SKM-1 treated with dmso at 0.1 percent for 144 hours (cell line): ENCODE data around the gene ERVFRD-1.
"Not testable (repeated sequence)": the region's sequence is repeated elsewhere in the genome, so short reads cannot be mapped to it uniquely, and the experiment has no call there.

Source experiments
- DNase-seq: peaks from one replicate; lab custom pipeline; 2025; ENCODE audit not compliant: unreplicated experiment; lab: John Stamatoyannopoulos, UW

The ERVFRD-1 gene

DNA sequence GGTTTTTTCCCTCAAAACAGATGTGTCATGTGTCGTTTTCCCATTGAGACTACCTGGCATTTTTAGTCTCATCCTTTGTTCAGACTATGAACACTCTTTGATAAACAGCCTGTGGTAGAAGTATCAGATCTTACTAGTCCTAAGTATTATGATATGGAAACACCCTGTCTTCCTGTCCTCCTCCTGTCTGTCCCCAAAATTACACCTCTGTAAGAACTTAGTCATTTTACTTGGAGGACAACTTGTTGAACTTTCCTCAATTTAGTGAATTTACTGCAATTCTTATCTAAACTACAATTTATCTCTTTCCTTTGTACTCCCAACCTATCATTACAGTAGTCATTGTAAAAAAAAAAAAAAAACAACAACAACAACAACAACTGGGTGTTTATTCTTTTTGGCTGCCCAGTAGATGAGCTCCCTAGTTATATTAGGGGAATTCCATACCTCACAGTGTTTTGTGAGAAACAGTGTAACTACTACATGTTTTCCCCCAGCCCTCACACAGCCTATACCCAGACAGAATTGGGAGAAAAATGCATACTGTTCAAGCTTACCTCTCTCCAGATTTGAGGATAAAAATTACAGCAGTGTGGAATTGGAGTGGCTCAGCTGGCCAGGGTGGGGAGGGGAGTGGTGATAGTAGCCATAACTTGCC lies 18.5 kb upstream of the ERVFRD-1 start:
- DNase-seq = no peak

DNA sequence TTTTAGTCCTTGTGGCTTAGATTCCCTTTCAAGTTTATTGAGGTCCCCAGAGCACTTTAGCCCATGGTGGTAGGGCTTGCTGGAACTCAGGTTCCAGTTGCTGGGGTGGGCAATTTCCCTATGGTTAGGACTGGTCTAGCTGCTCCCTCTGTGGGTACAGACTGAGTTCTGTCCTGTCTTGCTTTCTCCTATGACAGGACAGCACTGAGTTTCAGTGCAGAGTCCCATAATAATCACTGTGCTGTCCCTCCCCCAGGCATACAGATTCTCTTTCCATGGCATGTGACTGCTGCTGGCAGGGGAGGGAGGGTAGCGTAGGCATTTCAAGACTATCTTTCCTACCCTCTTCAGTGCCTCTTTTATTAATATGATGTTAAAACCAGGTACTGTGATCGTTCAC lies 17.1 kb upstream of the ERVFRD-1 start:
- DNase-seq = no peak

DNA sequence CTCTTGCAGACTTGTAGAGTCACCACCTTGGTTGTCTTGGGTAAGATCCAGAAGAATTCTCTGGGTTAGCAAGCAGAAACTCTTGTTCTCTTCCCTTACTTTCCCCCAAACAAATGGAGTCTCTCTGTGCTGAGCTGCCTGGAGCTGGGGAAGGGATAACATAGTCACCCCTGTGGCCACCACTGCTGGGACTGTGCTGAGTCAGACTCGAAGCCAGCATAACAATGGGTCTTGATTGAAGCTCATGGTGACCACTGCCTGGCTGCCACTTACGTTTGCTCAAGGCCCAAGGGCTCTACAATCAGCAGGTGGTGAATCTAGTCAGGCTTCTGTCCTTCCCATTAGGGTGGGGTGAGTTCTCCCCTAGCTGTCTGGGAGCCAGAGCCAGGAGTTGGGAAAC lies 15.4 kb upstream of the ERVFRD-1 start:
- no peak for DNase-seq

DNA sequence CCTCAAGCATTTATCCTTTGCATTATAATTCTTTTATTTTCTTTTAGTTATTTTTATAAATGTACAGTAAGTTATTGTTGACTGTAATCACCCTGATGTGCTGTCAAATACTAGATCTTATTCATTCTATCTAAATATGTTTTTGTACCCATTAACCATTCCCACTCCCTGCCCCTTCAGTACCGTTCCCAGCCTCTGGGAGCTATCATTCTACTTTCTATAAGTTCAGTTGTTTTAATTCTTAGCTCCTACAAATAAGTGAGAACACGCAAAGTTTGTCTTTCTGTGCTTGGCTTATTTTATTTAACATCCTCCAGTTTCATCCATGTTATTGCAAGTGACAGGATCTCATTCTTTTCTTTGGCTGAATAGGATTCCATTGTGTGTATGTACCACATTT lies 12.5 kb upstream of the ERVFRD-1 start:
- no peak for DNase-seq

DNA sequence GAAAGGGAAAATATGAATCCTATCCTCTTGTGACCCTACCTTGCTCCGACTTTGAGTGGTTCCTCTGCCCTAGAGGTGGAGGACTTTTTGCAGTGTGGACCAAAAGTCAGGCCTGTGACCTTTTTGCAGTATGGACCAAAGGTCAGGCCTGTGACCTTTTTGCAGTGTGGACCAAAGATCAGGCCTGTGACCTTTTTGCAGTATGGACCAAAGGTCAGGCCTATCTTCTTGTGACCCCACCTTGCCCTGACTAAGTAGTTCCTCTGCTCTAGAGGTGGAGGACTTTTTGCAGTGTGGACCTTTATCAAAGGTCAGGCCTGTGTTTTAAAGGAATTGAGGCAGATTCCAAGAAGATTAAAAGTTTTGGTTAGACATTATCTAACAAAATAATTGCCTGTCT lies 10.9 kb upstream of the ERVFRD-1 start:
- DNase-seq = no peak

DNA sequence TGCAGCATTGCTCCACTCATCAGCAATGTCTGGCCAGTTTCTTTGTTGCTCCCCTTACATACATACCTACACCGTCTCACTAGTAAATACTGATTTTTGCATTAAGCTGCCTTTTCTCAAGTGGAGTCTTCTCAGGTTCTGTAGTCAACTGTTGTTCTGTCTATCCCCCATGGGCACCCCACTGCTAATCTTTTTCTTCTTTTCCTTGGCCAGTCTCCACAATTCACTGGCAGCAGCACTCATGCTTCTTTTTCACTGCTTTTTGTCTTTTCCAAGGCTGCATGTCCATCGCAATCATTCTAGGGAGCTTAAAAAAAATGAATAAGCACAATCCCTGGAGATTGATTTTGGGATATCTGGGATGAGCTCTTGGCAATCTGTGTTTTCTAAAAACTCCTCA lies 10.3 kb upstream of the ERVFRD-1 start:
- no peak for DNase-seq

DNA sequence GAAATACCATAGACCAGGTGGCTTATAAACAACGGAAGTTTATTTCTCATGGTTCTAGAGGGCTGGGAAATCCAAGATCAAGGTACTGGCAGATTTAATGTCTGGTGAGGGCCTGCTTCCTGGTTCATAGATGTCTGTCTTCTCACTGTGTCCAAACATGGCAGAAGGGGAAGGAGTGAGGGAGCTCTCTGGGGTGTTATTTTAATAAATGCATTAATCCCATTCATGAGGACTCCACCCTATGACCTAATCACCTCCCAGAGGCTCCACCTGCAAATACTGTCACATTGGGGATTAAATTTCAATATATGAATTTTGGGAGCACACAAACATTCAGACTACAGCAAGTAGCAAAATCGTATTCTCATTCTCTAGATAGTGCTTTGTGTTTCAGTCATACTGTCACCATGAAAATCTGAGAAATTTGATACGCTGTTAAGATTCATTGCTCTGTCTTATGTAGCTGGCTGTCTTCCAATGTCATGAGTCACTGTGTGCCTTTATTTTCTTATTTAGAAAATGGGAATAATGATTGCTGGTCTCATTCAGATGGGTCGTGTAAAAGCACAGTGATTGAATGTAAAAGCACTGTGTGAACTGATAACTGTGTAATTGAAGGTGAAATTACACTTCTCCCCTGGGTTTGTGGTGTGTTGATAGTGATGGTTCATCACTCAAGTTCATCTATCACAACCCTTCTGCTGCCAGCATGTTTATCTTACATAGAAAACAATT lies 8.9 kb upstream of the ERVFRD-1 start:
- no peak for DNase-seq

DNA sequence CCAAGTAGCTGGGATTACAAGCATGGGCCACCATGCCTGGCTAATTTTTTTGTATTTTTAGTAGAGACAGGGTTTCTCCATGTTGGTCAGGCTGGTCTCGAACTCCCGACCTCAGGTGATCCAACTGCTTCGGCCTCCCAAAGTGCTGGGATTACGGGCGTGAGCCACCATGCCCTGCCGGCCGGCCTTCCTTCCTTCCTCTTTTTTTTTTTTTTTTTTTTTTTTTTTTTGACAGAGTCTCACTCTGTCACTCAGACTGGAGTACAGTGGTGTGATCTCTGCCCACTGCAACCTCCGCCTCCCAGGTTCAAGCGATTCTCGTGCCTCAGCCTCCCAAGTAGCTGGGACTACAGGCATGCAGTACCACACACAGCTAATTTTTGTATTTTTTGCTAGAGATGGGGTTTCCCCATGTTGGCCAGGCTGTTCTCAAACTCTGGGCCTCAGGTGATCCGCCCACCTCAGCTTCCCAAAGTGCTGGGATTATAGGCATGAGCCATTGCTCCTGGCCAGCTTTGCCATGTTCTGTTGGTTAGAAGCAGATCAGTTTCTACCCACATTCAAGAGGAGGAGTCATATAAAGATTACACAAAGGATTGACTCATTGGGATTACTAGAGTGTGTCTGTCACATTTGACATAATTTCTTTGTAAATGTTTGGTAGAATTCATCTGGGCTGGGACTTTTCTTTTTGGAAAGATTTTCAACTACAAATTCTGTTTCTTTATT lies 4.4 kb upstream of the ERVFRD-1 start:
- not testable (repeated sequence) for DNase-seq

DNA sequence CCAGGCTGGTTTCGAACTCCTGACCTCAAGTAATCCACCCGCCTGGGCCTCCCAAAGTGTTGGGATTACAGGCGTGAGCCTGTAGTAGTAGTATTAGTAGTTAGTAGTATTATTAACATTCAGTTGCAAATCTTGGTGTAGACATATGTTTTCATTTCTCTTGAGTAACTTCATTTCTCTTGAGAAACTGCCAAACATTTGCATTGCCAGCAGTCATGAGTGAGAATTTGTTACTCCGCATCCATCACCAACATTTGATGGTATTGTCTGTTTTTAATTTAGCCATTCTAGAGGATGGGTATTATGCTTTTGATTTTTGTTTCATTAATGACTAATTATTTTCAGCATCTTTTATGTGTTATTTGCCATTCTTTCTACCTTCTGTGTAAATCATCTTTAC lies 1.5 kb upstream of the ERVFRD-1 start:
- DNase-seq = no peak

DNA sequence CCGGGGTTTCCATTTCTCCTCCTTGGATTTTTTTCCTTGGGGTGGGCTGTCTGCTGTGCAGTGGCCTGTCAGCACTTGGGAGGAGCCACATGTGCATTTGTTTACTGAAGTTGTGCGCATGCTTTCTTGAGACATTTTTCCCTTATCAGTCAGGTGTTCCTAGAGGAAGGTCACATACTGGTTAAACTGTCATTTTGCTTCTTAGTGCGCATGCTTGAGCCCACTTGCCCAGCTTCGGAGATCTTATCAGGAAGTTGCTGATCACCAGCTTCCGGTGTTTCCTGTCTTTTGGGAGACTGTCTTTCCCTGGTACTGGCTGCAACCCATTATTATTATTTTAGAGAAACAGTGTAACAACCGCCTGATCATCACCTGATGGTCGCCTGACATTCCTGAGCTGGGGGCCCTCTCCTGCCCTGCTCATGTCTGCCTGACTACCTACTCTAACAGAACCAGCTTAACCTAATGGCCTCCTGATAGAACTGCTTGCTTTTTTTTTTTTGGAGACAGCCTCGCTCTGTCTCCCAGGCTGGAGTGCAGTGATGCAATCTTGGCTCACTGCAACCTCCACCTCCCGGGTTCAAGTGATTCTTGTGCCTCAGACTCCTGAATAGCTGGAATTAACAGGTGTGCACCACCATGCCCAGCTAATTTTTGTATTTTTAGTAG lies 378 bp upstream of the ERVFRD-1 start:
- DNase-seq = peak; percentile 52

DNA sequence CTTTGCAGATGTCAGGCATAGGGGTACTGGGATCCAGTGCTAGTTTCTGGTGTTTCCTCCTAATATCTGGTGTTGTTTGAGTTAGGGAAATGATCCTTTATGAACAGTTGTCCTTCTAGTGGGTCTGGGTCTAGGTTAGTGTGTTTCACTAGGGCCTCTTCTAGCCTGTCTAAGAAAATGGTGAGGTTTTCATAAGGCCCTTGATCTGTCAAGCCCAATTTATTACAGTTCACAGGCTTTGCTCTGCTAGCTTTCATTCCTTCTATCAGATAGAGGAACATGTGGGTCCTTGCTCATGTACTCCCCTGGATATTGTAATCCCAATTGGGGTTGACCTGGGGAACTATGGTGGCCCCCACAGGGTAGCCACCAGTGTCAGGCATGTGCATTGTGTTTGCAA lies 2.8 kb downstream of the ERVFRD-1 start:
- no peak for DNase-seq

DNA sequence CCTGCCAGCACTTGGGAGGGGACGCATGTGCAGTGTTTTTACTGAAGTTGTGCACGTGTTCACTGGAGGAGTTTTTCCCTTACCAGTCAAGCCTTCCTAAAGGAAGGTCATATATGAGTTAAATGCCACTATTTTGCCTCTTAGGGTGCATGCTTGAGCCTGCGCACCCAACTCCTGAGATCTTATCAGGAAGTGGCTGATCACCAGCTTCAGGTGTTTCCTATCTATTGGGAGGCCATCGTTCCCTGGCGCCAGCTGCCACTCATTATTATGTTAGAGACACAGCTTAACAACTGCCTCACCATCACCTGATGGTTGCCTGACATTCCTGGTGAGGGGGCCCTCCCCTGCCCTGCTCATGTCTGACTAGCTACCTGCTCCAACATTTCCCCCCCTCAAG lies 8.5 kb downstream of the ERVFRD-1 start:
- DNase-seq = no peak

DNA sequence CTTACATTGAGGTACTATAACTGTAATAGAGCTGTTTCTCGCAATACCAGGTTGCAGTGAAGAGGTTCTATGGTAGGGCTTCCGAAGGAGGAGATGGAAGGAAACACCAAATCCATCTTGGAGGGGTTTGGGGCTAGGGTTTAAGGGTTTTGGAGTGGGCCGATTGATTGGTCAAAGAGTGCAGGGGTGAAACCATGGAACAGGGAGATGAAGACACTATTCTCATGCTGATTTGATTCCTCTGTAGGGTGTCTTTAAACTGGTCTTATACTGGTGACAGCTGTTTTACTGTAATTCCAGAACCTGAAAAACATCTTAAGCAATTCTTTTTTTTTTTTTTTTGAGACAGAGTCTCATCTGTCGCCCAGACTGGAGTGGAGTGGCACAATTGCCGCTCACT lies 10.1 kb downstream of the ERVFRD-1 start:
- DNase-seq = no peak

DNA sequence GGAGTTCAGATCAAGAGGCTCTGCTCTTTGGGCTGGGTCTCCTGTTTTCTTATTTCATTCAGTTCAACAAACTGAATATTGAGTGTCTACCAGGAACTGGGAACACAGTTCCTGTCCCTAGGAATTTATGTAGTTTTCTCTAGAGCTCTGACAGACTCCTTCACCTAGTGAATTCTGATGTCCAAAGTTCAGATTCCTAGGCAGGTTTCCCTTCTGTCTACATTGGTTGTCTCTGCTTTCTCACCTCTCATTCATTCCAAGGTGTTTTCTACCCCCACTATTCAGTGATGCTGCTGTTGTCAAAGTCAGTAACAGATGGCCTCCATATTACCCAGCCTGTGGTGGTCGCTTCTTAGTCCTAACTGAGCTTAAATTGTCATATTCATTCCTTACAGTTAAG lies 13.5 kb downstream of the ERVFRD-1 start:
- DNase-seq = no peak

DNA sequence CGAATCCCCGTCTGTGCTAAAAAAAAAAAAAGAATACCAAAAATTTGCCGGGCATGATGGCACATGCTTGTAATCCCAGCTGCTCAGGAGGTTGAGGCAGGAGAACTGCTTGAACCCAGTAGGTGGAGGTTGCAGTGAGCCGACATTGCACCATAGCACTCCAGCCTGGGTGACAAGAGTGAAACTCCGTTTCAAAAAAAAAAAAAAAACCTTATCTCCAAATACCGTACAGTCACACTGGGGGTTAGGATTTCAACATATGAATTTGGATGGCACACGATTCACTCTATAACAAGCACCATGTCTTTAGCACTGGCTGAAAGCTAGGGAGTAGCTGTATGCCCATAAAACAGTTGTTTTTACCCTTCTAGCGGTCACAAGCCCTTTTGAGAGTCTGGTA lies 14.0 kb downstream of the ERVFRD-1 start:
- no peak for DNase-seq

DNA sequence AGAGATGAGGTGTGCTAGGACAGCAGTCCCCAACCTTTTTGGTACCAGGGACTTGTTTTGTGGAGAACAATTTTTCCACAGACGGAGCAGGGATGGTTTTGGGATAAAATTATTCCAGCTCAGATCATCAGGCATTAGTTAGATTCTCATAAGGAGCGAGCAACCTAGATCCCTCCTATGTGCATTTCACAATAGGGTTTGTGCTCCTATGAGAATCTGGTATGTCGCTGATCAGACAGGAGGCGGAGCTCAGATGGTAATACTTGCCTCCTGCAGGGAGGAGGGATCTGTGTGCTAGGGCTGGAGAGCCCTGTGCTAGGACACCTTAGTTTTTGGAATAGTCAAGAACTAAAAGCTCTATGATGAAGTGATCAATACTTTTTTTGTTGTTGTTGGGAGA lies 15.4 kb downstream of the ERVFRD-1 start:
- no peak for DNase-seq

DNA sequence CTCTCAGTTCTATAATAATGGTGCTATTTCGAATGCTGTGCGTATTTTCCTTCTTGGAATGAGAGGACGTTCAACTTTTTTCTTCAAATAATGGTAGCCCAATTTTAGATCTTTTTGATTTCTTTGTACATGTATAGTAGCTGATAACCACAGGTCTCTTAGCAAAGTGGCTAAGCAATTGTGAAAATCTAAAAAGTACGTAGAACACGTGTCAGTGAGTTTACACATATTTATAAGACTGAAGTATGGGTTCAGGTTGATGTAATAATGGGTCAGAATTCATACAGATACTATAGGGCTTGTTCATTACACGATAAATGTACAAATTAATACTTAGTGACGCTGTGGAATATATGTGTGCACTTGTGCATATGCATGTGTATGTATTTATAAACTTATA lies 16.6 kb downstream of the ERVFRD-1 start:
- no peak for DNase-seq

DNA sequence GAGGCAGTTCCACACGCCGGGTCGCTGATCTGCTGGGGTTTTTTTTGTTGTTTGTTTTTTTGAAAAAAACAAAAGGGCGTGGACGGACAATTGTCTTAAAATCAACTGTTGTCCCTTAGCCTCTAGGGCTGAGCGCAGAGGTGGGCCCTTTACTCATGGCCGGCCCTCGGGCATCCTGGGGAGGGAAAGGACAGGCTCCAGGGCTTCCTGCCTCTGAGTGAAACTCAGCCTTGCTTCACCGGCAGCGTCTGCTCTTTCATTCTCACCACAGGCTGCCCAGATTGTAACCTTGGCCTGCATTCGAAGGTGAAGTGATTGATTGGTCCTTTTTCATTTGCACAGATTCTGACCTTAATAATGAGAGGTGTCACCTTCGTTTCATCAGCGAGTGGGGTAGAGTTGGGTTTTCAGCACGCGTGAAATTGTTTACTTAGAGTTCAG lies 17.1 kb downstream of the ERVFRD-1 start:
- DNase-seq = peak; percentile 37

DNA sequence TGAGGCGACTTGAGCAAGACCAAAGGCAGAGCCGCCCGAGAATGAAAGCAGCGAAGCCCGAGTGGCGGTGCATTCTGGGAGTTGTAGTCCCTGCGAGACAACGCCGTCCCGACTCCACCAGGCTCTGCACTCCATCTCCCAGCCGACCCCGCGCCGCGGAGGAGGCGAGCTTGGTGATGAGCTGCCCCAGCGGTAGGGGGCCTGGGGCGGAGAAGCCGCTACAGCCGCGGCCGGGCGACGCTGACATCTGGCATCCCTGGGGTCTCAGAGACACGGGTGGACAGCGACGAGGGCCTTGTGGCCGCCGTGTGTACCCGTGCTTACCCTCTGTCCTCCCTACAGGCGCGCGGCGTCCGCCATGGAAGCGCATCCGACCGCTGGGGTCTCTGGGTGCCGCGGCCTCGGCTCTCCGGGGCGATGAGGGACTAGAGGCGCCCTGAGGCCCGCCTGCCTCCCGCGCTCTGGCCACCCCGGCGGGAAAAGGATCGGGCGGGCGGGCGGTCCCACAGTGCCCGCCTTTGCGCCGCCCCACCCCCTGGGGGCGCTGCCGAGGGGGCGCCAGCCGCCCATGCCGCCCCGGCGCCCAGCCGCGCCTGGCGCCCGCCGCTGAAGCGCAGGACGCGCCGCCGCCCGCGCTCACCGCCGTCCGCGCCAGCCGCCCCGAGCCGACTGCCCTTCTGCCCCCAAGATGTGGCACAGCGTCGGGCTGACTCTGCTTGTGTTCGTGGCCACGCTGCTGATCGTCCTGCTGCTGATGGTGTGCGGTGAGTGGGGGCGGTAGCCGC lies 17.7 kb downstream of the ERVFRD-1 start, which contains the start of gene SMIM13:
Gene SMIM13, plus strand, starts transcription at position 209 of the 785 bp plus-strand sequence. Its CDS starts 480 bp downstream, at position 689.
- DNase-seq = peak; percentile 97

DNA sequence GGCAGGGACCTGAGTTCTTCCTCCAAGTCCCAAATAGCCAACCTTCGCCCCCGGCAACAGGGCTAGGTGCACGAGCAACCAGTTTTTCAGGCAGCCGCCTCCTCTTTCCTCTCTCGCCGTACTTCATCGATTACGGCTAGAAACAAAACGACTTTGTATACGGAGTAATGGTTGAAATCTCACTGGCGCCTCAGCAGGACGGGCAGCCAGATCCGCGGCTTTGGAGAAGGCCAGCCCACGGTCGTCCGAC lies 18.2 kb downstream of the ERVFRD-1 start:
- peak; percentile 72 for DNase-seq
